ENCODE data around the gene PPP1R9A. TPM values are rescaled to one million over a fixed set of nuclear protein-coding genes. Genes with fewer than 3 reads are reported as not detected.

PPP1R9A gene
- total RNA-seq, 1 experiment from 2014 or later = 15.6 TPM

GRCh38 chr7:94955807-94956206, 48.4 kb downstream of the PPP1R9A start:
- no peak for TF ChIP-seq CTCF (conservative IDR thresholded peaks at IDR 0.05; ENCODE audit: low read depth, low read length)
- no peak for TF ChIP-seq EZH2 (IDR thresholded peaks at IDR 0.05; ENCODE audit: borderline replicate concordance, low read depth, low read length, poor library complexity, severe bottlenecking)
- H3K27me3 ChIP-seq (replicated peaks; ENCODE audit: insufficient read depth, low read depth, low read length, poor library complexity) = no peaks in the 10 kb centered on the region
- DNase-seq (ENCODE audit: low spot score) = no peak
- ChIA-PET POLR2A (ENCODE audit: low non-redundant PET) (no interaction called here), CTCF (no interaction called here)
- intact Hi-C loops (cut with micrococcal nuclease; ENCODE audit: unreplicated experiment) = no loop called here
- H3K27ac ChIP-seq (ENCODE audit: low read depth, low read length, poor library complexity, severe bottlenecking) = no peak overlapping the region
- no peaks in the 10 kb centered on the region for H3K36me3 ChIP-seq (ENCODE audit: insufficient read depth, low read length, poor library complexity, severe bottlenecking)
- no TSS peak for BruUV-seq (replicated peaks)
- no peak overlapping the region for H3K4me3 ChIP-seq (ENCODE audit: low read depth, low read length, poor library complexity, severe bottlenecking)
- no peaks in the 10 kb centered on the region for H3K9me3 ChIP-seq (ENCODE audit: low read depth, low read length, poor library complexity, severe bottlenecking)
- H3K4me1 ChIP-seq (ENCODE audit: insufficient read depth, low read length, poor library complexity, severe bottlenecking) = no peaks in the 10 kb centered on the region

GRCh38 chr7:94957061-94957460, 49.7 kb downstream of the PPP1R9A start:
- Histone ChIP-seq H3K27ac (ENCODE audit: low read depth, low read length, poor library complexity, severe bottlenecking) (no peak overlapping the region), H3K36me3 (ENCODE audit: insufficient read depth, low read length, poor library complexity, severe bottlenecking) (no peaks in the 10 kb centered on the region), H3K9me3 (ENCODE audit: low read depth, low read length, poor library complexity, severe bottlenecking) (no peaks in the 10 kb centered on the region), H3K27me3 (replicated peaks; ENCODE audit: insufficient read depth, low read depth, low read length, poor library complexity) (no peaks in the 10 kb centered on the region), H3K4me1 (ENCODE audit: insufficient read depth, low read length, poor library complexity, severe bottlenecking) (no peaks in the 10 kb centered on the region), H3K4me3 (ENCODE audit: low read depth, low read length, poor library complexity, severe bottlenecking) (no peak overlapping the region)
- no TSS peak for BruUV-seq (replicated peaks)
- no peak for DNase-seq (ENCODE audit: low spot score)
- ChIA-PET POLR2A (ENCODE audit: low non-redundant PET) (no interaction called here), CTCF (no interaction called here)
- intact Hi-C loops (cut with micrococcal nuclease; ENCODE audit: unreplicated experiment) = no loop called here
- no peak for TF ChIP-seq EZH2 (IDR thresholded peaks at IDR 0.05; ENCODE audit: borderline replicate concordance, low read depth, low read length, poor library complexity, severe bottlenecking)
- no peak for TF ChIP-seq CTCF (conservative IDR thresholded peaks at IDR 0.05; ENCODE audit: low read depth, low read length)

DNA sequence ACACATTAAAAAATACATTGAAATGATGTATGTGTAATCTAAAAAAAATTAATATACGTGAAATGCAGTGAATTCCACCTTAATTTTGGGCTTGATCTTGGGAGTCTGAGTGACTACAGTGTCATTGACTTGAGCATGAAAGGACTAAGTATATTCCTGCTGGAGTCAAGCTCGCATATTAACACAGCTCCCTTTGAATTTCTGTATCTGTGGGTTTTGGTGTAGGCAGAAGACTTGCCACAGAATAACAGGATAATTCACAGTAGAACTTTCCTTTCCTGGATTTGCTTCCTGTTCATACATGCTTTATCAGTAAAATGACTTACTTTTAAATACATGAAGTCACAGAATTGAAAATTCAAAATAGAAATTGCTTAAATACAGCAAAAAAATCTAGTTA, 55.3 kb downstream of the PPP1R9A start:
- Histone ChIP-seq H3K27me3 (replicated peaks; ENCODE audit: insufficient read depth, low read depth, low read length, poor library complexity) (no peaks in the 10 kb centered on the region), H3K27ac (ENCODE audit: low read depth, low read length, poor library complexity, severe bottlenecking) (no peak overlapping the region), H3K4me3 (ENCODE audit: low read depth, low read length, poor library complexity, severe bottlenecking) (no peak overlapping the region), H3K4me1 (ENCODE audit: insufficient read depth, low read length, poor library complexity, severe bottlenecking) (no peaks in the 10 kb centered on the region), H3K36me3 (ENCODE audit: insufficient read depth, low read length, poor library complexity, severe bottlenecking) (no peaks in the 10 kb centered on the region), H3K9me3 (ENCODE audit: low read depth, low read length, poor library complexity, severe bottlenecking) (peaks cover 6% of the 10 kb centered on the region)
- ChIA-PET CTCF (no interaction called here), POLR2A (ENCODE audit: low non-redundant PET) (no interaction called here)
- no peak for DNase-seq (ENCODE audit: low spot score)
- no TSS peak for BruUV-seq (replicated peaks)
- intact Hi-C loops (cut with micrococcal nuclease; ENCODE audit: unreplicated experiment) = no loop called here
- TF ChIP-seq CTCF (conservative IDR thresholded peaks at IDR 0.05; ENCODE audit: low read depth, low read length) (no peak), EZH2 (IDR thresholded peaks at IDR 0.05; ENCODE audit: borderline replicate concordance, low read depth, low read length, poor library complexity, severe bottlenecking) (no peak)
